ENCODE results near the gene MFSD8. TPM values are rescaled to one million over a fixed set of nuclear protein-coding genes. Genes with fewer than 3 reads are reported as not detected.
"Not testable (repeated sequence)": the region's sequence is repeated elsewhere in the genome, so short reads cannot be mapped to it uniquely, and the experiment has no call there.

MFSD8 gene
- total RNA-seq (2014; rRNA removed; shearing (Covaris generic); ENCODE audit: low replicate concordance): 6.6 and 11.8 TPM in 2 replicates

- Histone ChIP-seq H3K27me3 (no peaks in the 10 kb centered on the region), H3K36me3 (no peaks in the 10 kb centered on the region), H3K9me3 (no peaks in the 10 kb centered on the region), H3K4me3 (peak within 1 kb of the TSS; percentile 78)
- DNase-seq: peak; percentile 95
Measured at GRCh38 chr4:127965062-127965802, at the start of gene MFSD8, which contains the start of gene ABHD18. Gene MFSD8 (minus strand): TSS chr4:127965173. CDS start chr4:127965133, 40 bp downstream. Gene ABHD18 (plus strand): TSS chr4:127965406. CDS start chr4:127982956, 17,550 bp downstream.

GRCh38 chr4:128009428-128009827 lies 44.5 kb upstream of the MFSD8 start:
- Histone ChIP-seq H3K9me3 (no peaks in the 10 kb centered on the region), H3K4me3 (no peak overlapping the region), H3K36me3 (no peaks in the 10 kb centered on the region), H3K27me3 (no peaks in the 10 kb centered on the region)
- no peak for DNase-seq

- Histone ChIP-seq H3K9me3 (no peaks in the 10 kb centered on the region), H3K27me3 (no peaks in the 10 kb centered on the region), H3K4me3 (no peak overlapping the region), H3K36me3 (no peaks in the 10 kb centered on the region)
- DNase-seq: peak; percentile 4
Measured at GRCh38 chr4:128006592-128006991, 41.6 kb upstream of the MFSD8 start.

- H3K4me3 ChIP-seq: no peak overlapping the region
- no peaks in the 10 kb centered on the region for H3K36me3 ChIP-seq
- DNase-seq: peak; percentile 15
- no peaks in the 10 kb centered on the region for H3K9me3 ChIP-seq
- no peaks in the 10 kb centered on the region for H3K27me3 ChIP-seq
Measured at GRCh38 chr4:127997534-127998388, 32.8 kb upstream of the MFSD8 start.

GRCh38 chr4:127996521-127996920 lies 31.5 kb upstream of the MFSD8 start:
- H3K36me3 ChIP-seq, H3K9me3 ChIP-seq, H3K4me3 ChIP-seq, H3K27me3 ChIP-seq, DNase-seq: not testable (repeated sequence)

- peak; percentile 10 for DNase-seq
- Histone ChIP-seq H3K27me3 (no peaks in the 10 kb centered on the region), H3K36me3 (no peaks in the 10 kb centered on the region), H3K4me3 (no peak overlapping the region), H3K9me3 (no peaks in the 10 kb centered on the region)
Measured at GRCh38 chr4:127995776-127996175, 30.8 kb upstream of the MFSD8 start.

GRCh38 chr4:127993151-127993550 lies 28.2 kb upstream of the MFSD8 start:
- Histone ChIP-seq H3K36me3 (no peaks in the 10 kb centered on the region), H3K27me3 (no peaks in the 10 kb centered on the region), H3K9me3 (no peaks in the 10 kb centered on the region), H3K4me3 (no peak overlapping the region)
- DNase-seq: no peak

- H3K4me3 ChIP-seq: no peak overlapping the region
- H3K36me3 ChIP-seq: no peaks in the 10 kb centered on the region
- H3K27me3 ChIP-seq: no peaks in the 10 kb centered on the region
- no peak for DNase-seq
- no peaks in the 10 kb centered on the region for H3K9me3 ChIP-seq
Measured at GRCh38 chr4:127988638-127989037, 23.7 kb upstream of the MFSD8 start.

GRCh38 chr4:127985989-127986388 lies 21.0 kb upstream of the MFSD8 start:
- H3K36me3 ChIP-seq: no peaks in the 10 kb centered on the region

GRCh38 chr4:127982445-127982844 lies 17.5 kb upstream of the MFSD8 start:
- no peaks in the 10 kb centered on the region for H3K9me3 ChIP-seq
- no peak for DNase-seq
- no peaks in the 10 kb centered on the region for H3K27me3 ChIP-seq
- H3K36me3 ChIP-seq: no peaks in the 10 kb centered on the region
- no peak overlapping the region for H3K4me3 ChIP-seq

More at GRCh38 chr4:127985989-127986388, 21.0 kb upstream of the MFSD8 start:
- no peak for DNase-seq
- H3K4me3 ChIP-seq: no peak overlapping the region
- no peaks in the 10 kb centered on the region for H3K27me3 ChIP-seq
- no peaks in the 10 kb centered on the region for H3K9me3 ChIP-seq

- Histone ChIP-seq H3K9me3 (no peaks in the 10 kb centered on the region), H3K27me3 (no peaks in the 10 kb centered on the region), H3K4me3 (no peak overlapping the region), H3K36me3 (0 out of 2 replicates have a peak, but pooled peaks cover 2% of the 10 kb centered on the region)
- no peak for DNase-seq
Measured at GRCh38 chr4:127978930-127979329, 14.0 kb upstream of the MFSD8 start.

- Histone ChIP-seq H3K4me3 (no peak overlapping the region), H3K36me3 (0 out of 2 replicates have a peak, but pooled peaks cover 2% of the 10 kb centered on the region), H3K27me3 (no peaks in the 10 kb centered on the region), H3K9me3 (no peaks in the 10 kb centered on the region)
- no peak for DNase-seq
Measured at GRCh38 chr4:127975121-127975770, 10.3 kb upstream of the MFSD8 start.

- H3K36me3 ChIP-seq, H3K4me3 ChIP-seq, H3K9me3 ChIP-seq, H3K27me3 ChIP-seq, DNase-seq: not testable (repeated sequence)
Measured at GRCh38 chr4:127970925-127971324, 6.0 kb upstream of the MFSD8 start.

GRCh38 chr4:127968586-127968985 lies 3.6 kb upstream of the MFSD8 start:
- Histone ChIP-seq H3K9me3 (no peaks in the 10 kb centered on the region), H3K4me3 (no peak overlapping the region), H3K36me3 (no peaks in the 10 kb centered on the region), H3K27me3 (no peaks in the 10 kb centered on the region)
- DNase-seq: no peak

- H3K27me3 ChIP-seq: no peaks in the 10 kb centered on the region
- no peak overlapping the region for H3K4me3 ChIP-seq
- no peaks in the 10 kb centered on the region for H3K36me3 ChIP-seq
- no peaks in the 10 kb centered on the region for H3K9me3 ChIP-seq
- DNase-seq: no peak
Measured at GRCh38 chr4:127967141-127967775, 2.3 kb upstream of the MFSD8 start.

- peak; percentile 15 for DNase-seq
- H3K27me3 ChIP-seq: no peaks in the 10 kb centered on the region
- no peaks in the 10 kb centered on the region for H3K36me3 ChIP-seq
- no peaks in the 10 kb centered on the region for H3K9me3 ChIP-seq
- H3K4me3 ChIP-seq: peak overlapping the region; percentile 78
Measured at GRCh38 chr4:127965803-127966175, 816 bp upstream of the MFSD8 start.

Measured in MG63 (cell line).